Urothelium cell line (cell line): ENCODE results near the gene CHRNA4.
A peak's percentile ranks its signal among the peaks of the same experiment; 100 is the strongest.
"Not testable (repeated sequence)": the region's sequence is repeated elsewhere in the genome, so short reads cannot be mapped to it uniquely, and the experiment has no call there.

Source experiments
- DNase-seq: peaks from one replicate; pipeline ENCODE4 v3.0.0; 2011; ENCODE audit warnings: low spot score, mixed read lengths
- FAIRE-seq: peaks from 2 replicates; lab custom pipeline; 2011; peaks lifted over from hg19 to GRCh38; lab: Jason Lieb, UNC

The CHRNA4 gene

DNA sequence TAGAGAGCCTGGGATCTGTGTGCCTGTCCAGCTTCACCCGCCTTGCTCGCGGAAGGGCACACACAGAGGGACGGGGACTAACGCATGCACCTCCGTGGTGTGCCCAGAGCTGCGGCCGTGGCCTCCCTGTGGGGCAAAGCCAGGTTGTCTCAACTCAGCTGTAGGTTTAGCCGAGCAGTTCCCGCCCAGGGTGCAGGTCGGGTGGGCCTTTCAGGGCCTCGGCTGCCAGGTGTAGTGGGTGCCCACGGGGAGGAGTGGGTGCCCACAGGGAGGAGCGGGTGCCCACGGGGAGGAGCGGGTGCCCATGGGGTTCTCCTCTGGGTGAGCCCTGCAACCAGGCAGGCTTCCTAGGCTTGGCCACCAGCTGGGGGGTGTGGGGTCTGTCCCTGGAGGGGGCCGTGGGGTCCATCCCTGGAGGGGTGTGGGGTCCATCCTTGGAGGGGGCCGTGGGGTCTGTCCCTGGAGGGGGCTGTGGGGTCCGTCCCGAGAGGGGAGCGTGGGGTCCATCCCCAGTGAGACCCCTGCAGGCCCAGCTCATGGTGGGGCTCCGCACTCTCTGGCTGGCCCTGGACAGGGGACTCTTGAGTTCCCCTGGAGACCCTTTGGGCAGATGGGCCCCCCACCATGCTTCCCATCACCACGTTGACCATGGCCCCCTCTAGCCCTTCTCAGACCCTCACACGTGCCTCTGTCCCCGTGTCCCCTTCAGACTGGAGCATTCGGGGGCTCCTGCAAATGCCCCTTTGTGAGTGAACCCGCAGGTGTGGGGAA, 37.8 kb upstream of the CHRNA4 start:
- FAIRE-seq (no peak), DNase-seq (no peak)

DNA sequence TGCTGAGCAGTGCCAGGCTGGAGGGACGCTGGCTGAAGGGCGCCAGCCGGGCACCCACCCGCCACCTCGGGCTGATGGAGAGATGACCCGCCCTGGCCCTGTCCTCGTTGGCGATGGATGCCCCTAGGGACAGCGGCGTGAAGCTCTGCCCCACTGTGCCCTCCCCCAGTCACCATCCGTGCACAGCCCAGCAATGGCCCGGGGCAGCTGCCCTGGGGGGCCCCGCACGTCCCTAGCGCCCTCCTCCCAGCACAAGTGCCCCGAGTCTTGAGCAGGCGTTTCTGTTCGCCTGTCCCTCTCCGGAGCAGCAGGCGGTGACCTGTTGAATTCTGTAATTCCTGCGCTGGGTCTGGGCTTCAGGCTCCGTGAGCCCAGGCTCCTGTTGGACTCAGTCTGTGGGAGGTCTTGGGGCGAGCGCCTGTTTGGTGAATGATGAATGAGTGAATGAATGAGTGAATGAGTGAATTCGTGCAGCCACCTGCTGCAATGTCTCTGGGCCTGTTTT, 36.8 kb upstream of the CHRNA4 start:
- DNase-seq (no peak), FAIRE-seq (no peak)

DNA sequence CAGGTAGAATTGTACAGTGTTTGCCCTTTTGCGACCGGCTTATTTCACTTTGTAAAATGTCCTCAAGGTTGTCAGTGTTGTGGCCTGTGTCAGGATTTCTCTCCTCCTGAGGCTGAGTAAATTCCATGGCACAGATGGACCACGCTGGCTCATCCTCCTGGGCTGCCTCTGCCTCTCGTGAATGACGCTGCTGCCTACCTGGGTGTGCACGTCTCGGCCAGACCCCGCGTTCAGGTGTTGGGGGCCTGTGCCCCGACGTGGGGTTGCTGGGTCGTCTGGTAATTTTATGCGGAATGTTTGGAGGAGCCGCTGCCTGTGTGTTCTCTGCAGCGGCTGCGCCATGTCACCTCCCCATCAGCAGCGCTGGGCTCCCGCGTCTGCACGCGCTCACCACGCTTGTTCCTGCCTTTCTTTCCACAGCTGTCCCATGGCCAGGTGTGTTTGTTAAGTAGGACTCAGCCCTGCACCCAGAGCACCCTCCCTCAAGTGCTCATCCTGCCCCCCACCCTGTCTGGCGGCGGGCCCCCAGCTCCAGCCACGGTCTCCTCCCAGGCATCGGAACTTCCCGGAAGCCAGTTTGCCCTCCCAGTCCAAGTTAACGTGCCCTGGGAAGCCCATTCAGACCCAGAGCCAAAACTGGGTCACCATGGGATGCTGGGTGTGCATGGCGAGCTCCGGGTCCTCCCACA, 36.1 kb upstream of the CHRNA4 start:
- no peak for DNase-seq
- FAIRE-seq, result peak; percentile 52

DNA sequence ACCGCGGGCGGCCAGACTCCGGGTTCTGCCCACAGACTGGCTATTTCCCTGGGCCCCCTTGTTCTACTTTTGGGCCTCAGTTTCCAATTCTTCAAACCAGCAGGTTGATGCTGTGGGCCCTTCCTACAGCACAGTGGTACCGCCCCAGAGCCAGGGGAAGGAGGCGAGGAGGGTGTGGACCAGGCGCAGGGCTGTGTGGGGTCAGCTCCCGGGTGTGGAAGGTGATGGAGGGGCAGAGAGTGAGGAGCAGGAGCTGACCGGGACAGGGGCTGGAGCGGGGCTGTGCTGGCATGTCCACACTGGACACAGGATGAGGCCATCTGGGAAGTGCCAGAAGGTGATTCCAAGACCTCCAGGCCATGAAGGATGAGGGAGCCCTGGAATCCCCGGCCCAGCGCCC, 35.2 kb upstream of the CHRNA4 start:
- no peak for DNase-seq
- no peak for FAIRE-seq

GRCh38 chr20:63395723-63396122, 34.6 kb upstream of the CHRNA4 start:
- DNase-seq (no peak), FAIRE-seq (no peak)

DNA sequence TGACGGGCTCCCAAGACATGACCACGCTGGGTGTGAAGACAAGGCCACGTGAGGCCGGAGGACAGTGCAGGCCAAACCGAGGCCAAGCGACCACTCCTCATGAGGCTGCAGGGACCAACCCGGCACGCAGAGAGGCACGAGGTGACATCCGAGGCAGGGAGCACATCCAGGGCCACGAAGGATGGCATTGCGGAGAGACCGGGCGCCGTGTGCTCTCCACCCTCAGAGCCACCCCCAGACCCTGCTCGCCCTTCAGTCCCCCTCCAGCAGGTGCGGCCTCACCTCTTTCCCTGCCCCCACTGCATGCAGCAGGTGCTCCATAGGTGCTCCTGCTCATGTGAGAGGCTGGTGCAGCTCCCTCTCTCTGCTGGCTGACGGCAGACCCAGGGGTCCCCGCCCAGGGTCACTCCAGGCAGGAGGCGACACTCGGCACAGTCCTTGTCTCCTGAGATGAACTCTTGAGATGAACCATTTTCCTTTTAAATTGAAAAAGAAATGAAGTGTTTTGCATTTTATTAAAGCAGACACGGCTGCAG, 33.8 kb upstream of the CHRNA4 start:
- DNase-seq (no peak), FAIRE-seq (no peak)

- FAIRE-seq (no peak), DNase-seq (no peak)
Measured at GRCh38 chr20:63394069-63394919, 33.1 kb upstream of the CHRNA4 start.

- DNase-seq (no peak), FAIRE-seq (no peak)
Measured at GRCh38 chr20:63393566-63393965, 32.4 kb upstream of the CHRNA4 start.

- no peak for DNase-seq
- FAIRE-seq, result no peak
Measured at GRCh38 chr20:63392465-63393365, 31.6 kb upstream of the CHRNA4 start.

GRCh38 chr20:63387917-63388316, 26.8 kb upstream of the CHRNA4 start:
- peak; percentile 100 for FAIRE-seq
- no peak for DNase-seq

GRCh38 chr20:63387393-63387792, 26.2 kb upstream of the CHRNA4 start:
- DNase-seq (no peak), FAIRE-seq (no peak)

- no peak for DNase-seq
- no peak for FAIRE-seq
Measured at GRCh38 chr20:63386491-63386890, 25.3 kb upstream of the CHRNA4 start.

GRCh38 chr20:63385819-63386218, 24.7 kb upstream of the CHRNA4 start:
- no peak for DNase-seq
- FAIRE-seq, result no peak

DNA sequence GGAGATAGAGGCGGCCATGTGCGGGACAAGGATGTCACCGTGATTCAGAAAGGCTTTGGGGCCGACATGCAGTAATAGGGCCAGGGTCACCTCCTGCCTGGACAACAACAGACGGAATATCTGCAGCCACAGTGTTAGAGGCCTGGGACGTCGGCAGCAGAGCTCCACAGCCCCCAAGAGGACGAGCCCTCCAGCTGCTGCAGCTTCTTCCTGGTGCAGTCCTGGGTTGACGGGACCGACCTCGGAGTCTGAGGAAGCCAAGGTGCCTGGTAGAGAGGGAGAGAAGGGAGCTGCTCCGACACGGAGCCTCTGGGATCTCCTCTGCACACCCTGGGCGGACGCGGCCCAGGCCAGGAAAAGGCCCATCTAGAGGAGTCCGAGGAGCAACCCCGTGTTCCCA, 23.2 kb upstream of the CHRNA4 start:
- DNase-seq (no peak), FAIRE-seq (no peak)

GRCh38 chr20:63383556-63383955, 22.4 kb upstream of the CHRNA4 start:
- FAIRE-seq, result no peak

GRCh38 chr20:63382551-63383300, 21.6 kb upstream of the CHRNA4 start:
- no peak for FAIRE-seq
- DNase-seq, result no peak

More at GRCh38 chr20:63383556-63383955, 22.4 kb upstream of the CHRNA4 start:
- no peak for DNase-seq

DNA sequence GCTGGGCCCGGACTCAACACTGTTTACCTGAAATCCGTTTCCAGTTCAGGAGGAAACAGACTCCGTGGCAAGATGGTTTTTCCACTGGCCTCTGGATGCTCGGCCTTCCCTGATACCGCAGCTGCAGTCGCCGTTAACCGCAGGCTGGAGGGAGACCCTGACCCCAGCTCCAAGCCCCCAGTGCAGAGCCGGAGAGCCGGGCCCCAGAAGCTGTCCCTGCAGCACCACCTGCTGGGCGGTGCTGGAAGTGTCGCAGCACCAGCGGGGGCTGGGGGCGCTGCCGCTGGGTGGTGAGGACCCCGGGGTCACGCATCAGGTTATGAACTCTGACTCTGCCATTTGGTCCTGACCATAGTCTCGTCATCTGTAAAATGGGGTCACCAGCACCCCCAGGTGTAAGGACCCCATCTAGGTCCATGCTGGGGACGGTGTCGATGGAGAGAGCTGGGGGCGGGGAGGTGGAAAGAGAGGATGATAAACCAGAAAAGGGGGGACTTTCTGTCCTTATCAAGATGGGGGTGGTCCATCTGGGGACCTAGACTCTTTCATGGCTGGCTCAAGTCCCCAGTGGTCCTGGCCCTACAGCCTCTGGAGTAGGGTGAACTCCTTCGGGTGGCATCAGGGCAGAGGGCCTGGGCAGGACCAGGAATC, 20.8 kb upstream of the CHRNA4 start:
- DNase-seq (no peak), FAIRE-seq (no peak)

GRCh38 chr20:63380346-63380870, 19.3 kb upstream of the CHRNA4 start:
- no peak for DNase-seq
- FAIRE-seq, result no peak

GRCh38 chr20:63379872-63380271, 18.7 kb upstream of the CHRNA4 start:
- FAIRE-seq, result peak; percentile 97
- DNase-seq, result not testable (repeated sequence)
